Upper lobe of right lung (tissue), 1 donor: Measurements from ENCODE around the gene DDX17. TPM values are rescaled to one million over a fixed set of nuclear protein-coding genes. Genes with fewer than 3 reads are reported as not detected.

Source experiments
- ATAC-seq: fragments of 200-7000 bp; cut with Tn5 transposase; one replicate; pipeline ENCODE4 v1.9.1; 2020; ENCODE audit warnings: mild to moderate bottlenecking, moderate library complexity
- DNase-seq: peaks from one replicate; pipeline ENCODE4 v3.0.0-alpha.2; 2020
- H3K27ac ChIP-seq: fragments of 200-600 bp; one replicate; pipeline ENCODE4 v1.8.0; 2022
- H3K27me3 ChIP-seq: fragments of 200-600 bp; one replicate; pipeline ENCODE4 v1.8.0; 2022; ENCODE audit warnings: mild to moderate bottlenecking
- H3K36me3 ChIP-seq: fragments of 200-600 bp; one replicate; pipeline ENCODE4 v1.8.0; 2022
- H3K4me1 ChIP-seq: fragments of 200-600 bp; one replicate; pipeline ENCODE4 v1.8.0; 2022
- H3K4me3 ChIP-seq: fragments of 200-600 bp; one replicate; pipeline ENCODE4 v1.8.0; 2022; ENCODE audit warnings: mild to moderate bottlenecking
- H3K9me3 ChIP-seq: fragments of 200-600 bp; one replicate; pipeline ENCODE4 v1.8.0; 2022
- intact Hi-C: fragments of 100-400 bp; cut with DNase I; formaldehyde crosslinking; loops from one replicate; pipeline ENCODE4 v1.11.0; 2022
- long read RNA-seq: library from polyadenylated mRNA; unstranded; transcript quantifications from one replicate; pipeline ENCODE4 v2.0.0, GENCODE V29; 2021
- total RNA-seq: library from RNA; stranded (reverse); fragmentation: NEBNext Ultra II Directional; extraction: Animal tissue kit (Norgen Biotek cat#: 25700); gene quantifications from one replicate; pipeline ENCODE4 v1.2.1, GENCODE V29; 2021
- TF ChIP-seq, protein P1 (sequence below): fragments of 200-600 bp; IDR thresholded peaks from one replicate; pipeline ENCODE4 v1.8.0; 2022; ENCODE audit warnings: antibody characterized with exemption
- donor health status: DM: no; HTN: yes; CAD: no; lungs with severe emphysema.

DDX17 gene
- total RNA-seq, result 480 TPM
- long read RNA-seq, full-length matches to known transcripts, result 12 of 77 reads
- long read RNA-seq, partial matches to known transcripts, result 16 of 77 reads
- long read RNA-seq, other reads (novel, unspliced or antisense), result 49 of 77 reads

- Histone ChIP-seq H3K36me3 (peaks cover 24% of the 10 kb centered on the region), H3K9me3 (no peaks in the 10 kb centered on the region), H3K4me1 (peaks cover 34% of the 10 kb centered on the region), H3K27ac (peak within 1 kb of the TSS; percentile 100), H3K27me3 (no peaks in the 10 kb centered on the region), H3K4me3 (peak within 1 kb of the TSS; percentile 80)
- intact Hi-C loops, result no loop called here
- peak; percentile 95 for DNase-seq
- TF ChIP-seq, protein P1, sequence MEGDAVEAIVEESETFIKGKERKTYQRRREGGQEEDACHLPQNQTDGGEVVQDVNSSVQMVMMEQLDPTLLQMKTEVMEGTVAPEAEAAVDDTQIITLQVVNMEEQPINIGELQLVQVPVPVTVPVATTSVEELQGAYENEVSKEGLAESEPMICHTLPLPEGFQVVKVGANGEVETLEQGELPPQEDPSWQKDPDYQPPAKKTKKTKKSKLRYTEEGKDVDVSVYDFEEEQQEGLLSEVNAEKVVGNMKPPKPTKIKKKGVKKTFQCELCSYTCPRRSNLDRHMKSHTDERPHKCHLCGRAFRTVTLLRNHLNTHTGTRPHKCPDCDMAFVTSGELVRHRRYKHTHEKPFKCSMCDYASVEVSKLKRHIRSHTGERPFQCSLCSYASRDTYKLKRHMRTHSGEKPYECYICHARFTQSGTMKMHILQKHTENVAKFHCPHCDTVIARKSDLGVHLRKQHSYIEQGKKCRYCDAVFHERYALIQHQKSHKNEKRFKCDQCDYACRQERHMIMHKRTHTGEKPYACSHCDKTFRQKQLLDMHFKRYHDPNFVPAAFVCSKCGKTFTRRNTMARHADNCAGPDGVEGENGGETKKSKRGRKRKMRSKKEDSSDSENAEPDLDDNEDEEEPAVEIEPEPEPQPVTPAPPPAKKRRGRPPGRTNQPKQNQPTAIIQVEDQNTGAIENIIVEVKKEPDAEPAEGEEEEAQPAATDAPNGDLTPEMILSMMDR, result no peak
- ATAC-seq, result peak; percentile 93
These were observed at the start of gene DDX17 for GRCh38 chr22:38506118-38506962. Gene DDX17 (minus strand): TSS chr22:38506311.

GRCh38 chr22:38554281-38554680 is 48.2 kb upstream of the DDX17 start:
- H3K9me3 ChIP-seq, result no peaks in the 10 kb centered on the region
- H3K27ac ChIP-seq, result no peak overlapping the region
- H3K27me3 ChIP-seq, result no peaks in the 10 kb centered on the region
- H3K4me3 ChIP-seq, result no peak overlapping the region
- intact Hi-C loops, result no loop called here
- TF ChIP-seq, protein P1, result no peak
- H3K36me3 ChIP-seq, result no peaks in the 10 kb centered on the region
- no peak for DNase-seq
- ATAC-seq, result no peak
- no peaks in the 10 kb centered on the region for H3K4me1 ChIP-seq

- DNase-seq (no peak), ATAC-seq (peak; percentile 31)
- Histone ChIP-seq H3K9me3 (no peaks in the 10 kb centered on the region), H3K27ac (peak overlapping the region; percentile 15), H3K27me3 (no peaks in the 10 kb centered on the region), H3K4me3 (no peak overlapping the region), H3K36me3 (no peaks in the 10 kb centered on the region), H3K4me1 (no peaks in the 10 kb centered on the region)
- TF ChIP-seq, protein P1, result no peak
- intact Hi-C loops, result no loop called here
These were observed 43.2 kb upstream of the DDX17 start for GRCh38 chr22:38549101-38549894.

GRCh38 chr22:38540701-38541100 is 34.6 kb upstream of the DDX17 start:
- intact Hi-C loops, result no loop called here
- ATAC-seq (no peak), DNase-seq (no peak)
- H3K27me3 ChIP-seq, result no peaks in the 10 kb centered on the region
- H3K36me3 ChIP-seq, result no peaks in the 10 kb centered on the region
- H3K27ac ChIP-seq, result no peak overlapping the region
- TF ChIP-seq, protein P1, result no peak
- no peaks in the 10 kb centered on the region for H3K9me3 ChIP-seq
- no peak overlapping the region for H3K4me3 ChIP-seq
- H3K4me1 ChIP-seq, result no peaks in the 10 kb centered on the region

DNA sequence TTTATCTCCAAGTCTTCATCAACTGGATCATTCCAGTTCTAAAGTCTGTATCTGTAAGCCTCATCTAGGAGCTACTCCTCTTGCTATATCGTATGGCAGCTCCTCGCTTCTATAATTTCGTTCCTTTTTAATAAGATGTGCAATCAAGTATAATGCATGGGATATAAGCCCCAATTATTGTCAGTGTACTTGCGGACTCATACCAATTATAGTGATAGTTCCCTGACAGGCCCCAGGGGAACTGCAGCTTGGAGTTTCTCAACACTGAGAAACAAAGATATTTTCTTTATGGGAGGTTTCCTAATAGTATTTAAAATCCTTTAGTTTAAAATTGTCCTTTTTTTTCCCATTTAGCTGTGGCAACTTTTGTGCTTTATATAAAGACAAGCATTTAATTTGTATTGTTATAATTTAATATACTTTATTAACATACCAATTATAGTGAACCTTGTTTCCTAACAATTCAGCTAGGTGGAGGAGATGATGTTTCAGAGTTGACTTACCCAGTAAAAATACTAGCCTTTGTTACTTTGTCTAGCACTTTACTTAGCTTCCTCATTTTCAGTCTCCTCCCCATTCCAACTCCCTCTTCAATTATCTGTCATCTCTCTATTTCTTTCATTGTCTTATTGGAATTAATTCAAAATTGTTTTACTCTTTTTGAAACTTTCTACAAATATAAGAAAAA is 25.3 kb upstream of the DDX17 start:
- Histone ChIP-seq H3K4me3 (no peak overlapping the region), H3K27me3 (no peaks in the 10 kb centered on the region), H3K9me3 (no peaks in the 10 kb centered on the region), H3K4me1 (no peaks in the 10 kb centered on the region), H3K27ac (no peak overlapping the region), H3K36me3 (no peaks in the 10 kb centered on the region)
- ATAC-seq (no peak), DNase-seq (no peak)
- TF ChIP-seq, protein P1, result no peak
- intact Hi-C loops, result no loop called here
